ENCODE results near the gene DUSP2. TPM values are rescaled to one million over a fixed set of nuclear protein-coding genes. Genes with fewer than 3 reads are reported as not detected.
A peak's percentile ranks its signal among the peaks of the same experiment; 100 is the strongest.

Gene DUSP2
- total and polyA plus RNA-seq, 9 of the 15 experiments (the other 6 are each of a cell fraction or from before 2014, with no cell fraction given): 0.04 to 0.18 TPM; not detected in 7

- TF ChIP-seq ZNF511 (CRISPR knock-in tag; IDR thresholded peaks at IDR 0.05) (no peak), ELK1 (CRISPR knock-in tag; IDR thresholded peaks at IDR 0.05) (no peak), ATF4 (CRISPR knock-in tag; IDR thresholded peaks at IDR 0.05) (peak; percentile 58), GATA2 (CRISPR knock-in tag; IDR thresholded peaks at IDR 0.05) (no peak), BRD4 (IDR thresholded peaks at IDR 0.05) (no peak), FOXA3 (CRISPR knock-in tag; conservative IDR thresholded peaks at IDR 0.05 in 1 of 2, IDR thresholded peaks at IDR 0.05 in 1 of 2) (no peak), ZNF146 (CRISPR knock-in tag; IDR thresholded peaks at IDR 0.05; ENCODE audit: unreplicated experiment) (no peak), NEUROD1 (IDR thresholded peaks at IDR 0.05; ENCODE audit: borderline replicate concordance, low read depth, low read length, partially characterized antibody) (no peak), PATZ1 (CRISPR knock-in tag; IDR thresholded peaks at IDR 0.05; ENCODE audit: borderline replicate concordance) (no peak), NCOR1 (IDR thresholded peaks at IDR 0.05) (no peak), RBM14 (IDR thresholded peaks at IDR 0.05; ENCODE audit: borderline replicate concordance, insufficient read depth, low read depth, low read length) (no peak), THRB (CRISPR knock-in tag; conservative IDR thresholded peaks at IDR 0.05) (no peak), TFAM (CRISPR knock-in tag; conservative IDR thresholded peaks at IDR 0.05) (no peak), TARDBP (IDR thresholded peaks at IDR 0.05) (no peak), CCNT2 (IDR thresholded peaks at IDR 0.05; ENCODE audit: borderline replicate concordance, extremely low read depth, insufficient read length, low read depth, low read length) (no peak), MEIS2 (IDR thresholded peaks at IDR 0.05; ENCODE audit: partially characterized antibody) (peak; percentile 98)
Measured at GRCh38 chr2:96188821-96189526, 43.7 kb upstream of the DUSP2 start (continued).

Measured in K562 (cell line).